Natural killer cell (primary cell): ENCODE data around the gene UTS2B. TPM values are rescaled to one million over a fixed set of nuclear protein-coding genes. Genes with fewer than 3 reads are reported as not detected.

ENCODE experiments used
- ATAC-seq, 3 donors: fragments of 150-1000 bp in 2 of 3; fragments of 200-7000 bp in 1 of 3; cut with Tn5 transposase; 1 replicate in 1 of 3; 2 replicates in 2 of 3; pipeline ENCODE4 v1.10.0; 2021; ENCODE audit warnings: mild to moderate bottlenecking in 2 of 3, moderate library complexity in 2 of 3
- DNase-seq, 2 donors: peaks; one replicate each; pipeline versions ENCODE4 v3.0.0 to v3.0.0-alpha.2; 2013 to 2021; ENCODE audit warnings: mixed read lengths in 1 of 2
- H3K27ac ChIP-seq: one replicate; pipeline ENCODE4 v1.5.1; 2013; ENCODE audit warnings: mild to moderate bottlenecking, low read length
- H3K27me3 ChIP-seq: one replicate; pipeline ENCODE4 v1.6.1; 2013; ENCODE audit warnings: low read length; ENCODE audit not compliant: control insufficient read depth, insufficient read depth
- H3K36me3 ChIP-seq: one replicate; pipeline ENCODE4 v1.6.1; 2013; ENCODE audit warnings: low read length; ENCODE audit not compliant: control insufficient read depth, insufficient read depth
- H3K4me1 ChIP-seq: one replicate; pipeline ENCODE4 v1.6.1; 2013; ENCODE audit warnings: low read length; ENCODE audit not compliant: control insufficient read depth, insufficient read depth
- H3K4me3 ChIP-seq: one replicate; pipeline ENCODE4 v1.5.1; 2013; ENCODE audit warnings: low read length
- H3K9me3 ChIP-seq: one replicate; pipeline ENCODE4 v1.6.1; 2013; ENCODE audit warnings: low read length; ENCODE audit not compliant: control insufficient read depth, insufficient read depth
- H3K27ac Mint-ChIP-seq, 2 donors: one replicate each; pipeline ENCODE4 v1.8.0; 2022; ENCODE audit warnings: mild to moderate bottlenecking in 2 of 2, mixed read lengths in 2 of 2, moderate library complexity in 1 of 2
- H3K27me3 Mint-ChIP-seq, 2 donors: one replicate each; pipeline ENCODE4 v1.8.0; 2022; ENCODE audit warnings: low read depth in 2 of 2, mixed read lengths in 2 of 2
- H3K36me3 Mint-ChIP-seq: one replicate; pipeline ENCODE4 v1.8.0; 2022; ENCODE audit warnings: mixed read lengths
- H3K4me1 Mint-ChIP-seq, 2 donors: one replicate each; pipeline ENCODE4 v1.8.0; 2022; ENCODE audit warnings: mixed read lengths in 2 of 2
- H3K4me3 Mint-ChIP-seq: one replicate; pipeline ENCODE4 v1.8.0; 2022; ENCODE audit warnings: mild to moderate bottlenecking, moderate library complexity, mixed read lengths
- H3K9me3 Mint-ChIP-seq, 2 donors: one replicate each; pipeline ENCODE4 v1.8.0; 2022; ENCODE audit warnings: mixed read lengths in 2 of 2
- CTCF ChIP-seq: fragments of 200-600 bp; IDR thresholded peaks from one replicate; pipeline ENCODE4 v1.8.0; 2022; ENCODE audit warnings: antibody characterized with exemption
- WGBS: methylation state at CpG from one replicate; pipeline ENCODE4 v1.1.7; 2013; ENCODE audit warnings: missing lambda C conversion rate; ENCODE audit not compliant: insufficient coverage; 5-methylcytosine and 5-hydroxymethylcytosine counted together
- intact Hi-C: fragments of 100-400 bp; cut with micrococcal nuclease; formaldehyde crosslinking; loops from one replicate; pipeline ENCODE4 v1.14.2; 2022
- total RNA-seq, 4 donors: library from RNA; stranded (reverse); fragments of 120-200 nt in 1 of 4; gene quantifications; one replicate each; pipeline versions ENCODE4 v1.2.3 to v1.2.4, GENCODE V29; 2013 to 2022

UTS2B gene
- total RNA-seq, 3 donors from 2014 or later (not counting 1 experiment from before 2014, with no cell fraction given) = 0.47 TPM; not detected in 2

- Histone ChIP-seq H3K27ac (peak overlapping the region; percentile 62), H3K4me3 (peak overlapping the region; percentile 84), H3K27me3 (no peaks in the 10 kb centered on the region), H3K9me3 (no peaks in the 10 kb centered on the region), H3K36me3 (no peaks in the 10 kb centered on the region), H3K4me1 (peaks cover 22% of the 10 kb centered on the region)
- H3K4me3 Mint-ChIP-seq = peak overlapping the region; percentile 83
- WGBS = 53% methylated on average over 8 of the region's 9 CpGs
- peak overlapping the region; percentile 81 to 90 for H3K27ac Mint-ChIP-seq
- H3K27me3 Mint-ChIP-seq = peaks cover 0 to 2% of the 10 kb centered on the region in 2 donors
- no peak for TF ChIP-seq CTCF
- H3K9me3 Mint-ChIP-seq = no peaks in the 10 kb centered on the region
- intact Hi-C loops = no loop called here
- peak in 1 of 2 donors; percentile 43 for DNase-seq
- ATAC-seq = peak; percentile 76 to 86 (median 78)
- peaks cover 33 to 38% of the 10 kb centered on the region in 2 donors for H3K4me1 Mint-ChIP-seq
- no peaks in the 10 kb centered on the region for H3K36me3 Mint-ChIP-seq
These were observed 1.9 kb downstream of the UTS2B start for GRCh38 chr3:191328383-191328961.

- Mint-ChIP-seq H3K4me1 (peaks cover 33% of the 10 kb centered on the region in 2 donors), H3K4me3 (no peak overlapping the region), H3K27me3 (peaks cover 0 to 4% of the 10 kb centered on the region in 2 donors), H3K36me3 (no peaks in the 10 kb centered on the region), H3K27ac (no peak overlapping the region), H3K9me3 (no peaks in the 10 kb centered on the region)
- Histone ChIP-seq H3K4me1 (peaks cover 22% of the 10 kb centered on the region), H3K36me3 (no peaks in the 10 kb centered on the region), H3K4me3 (no peak overlapping the region), H3K27me3 (no peaks in the 10 kb centered on the region), H3K9me3 (no peaks in the 10 kb centered on the region), H3K27ac (no peak overlapping the region)
- no peak for TF ChIP-seq CTCF
- no CpG with 5 or more reads among the region's 2 CpGs for WGBS
- ATAC-seq (no peak), DNase-seq (no peak)
- intact Hi-C loops = no loop called here
These were observed 2.8 kb downstream of the UTS2B start for GRCh38 chr3:191327526-191327925.

- Mint-ChIP-seq H3K36me3 (no peaks in the 10 kb centered on the region), H3K4me1 (peaks cover 10 to 13% of the 10 kb centered on the region in 2 donors), H3K27ac (no peak overlapping the region), H3K4me3 (no peak overlapping the region), H3K9me3 (no peaks in the 10 kb centered on the region), H3K27me3 (peaks cover 8 to 12% of the 10 kb centered on the region in 2 donors)
- Histone ChIP-seq H3K9me3 (no peaks in the 10 kb centered on the region), H3K4me1 (peaks cover 12% of the 10 kb centered on the region), H3K4me3 (no peak overlapping the region), H3K27ac (no peak overlapping the region), H3K36me3 (no peaks in the 10 kb centered on the region), H3K27me3 (no peaks in the 10 kb centered on the region)
- intact Hi-C loops = no loop called here
- ATAC-seq = no peak
- TF ChIP-seq CTCF = no peak
- 92% methylated on average over 2 of the region's 2 CpGs for WGBS
- DNase-seq = no peak
These were observed 5.4 kb downstream of the UTS2B start for GRCh38 chr3:191324936-191325335.
